Progenitor cell of endocrine pancreas (in vitro differentiated cells): ENCODE results near the gene RASSF1. TPM values are rescaled to one million over a fixed set of nuclear protein-coding genes. Genes with fewer than 3 reads are reported as not detected.
A peak's percentile ranks its signal among the peaks of the same experiment; 100 is the strongest.
"Not testable (repeated sequence)": the region's sequence is repeated elsewhere in the genome, so short reads cannot be mapped to it uniquely, and the experiment has no call there.

Source experiments
- DNase-seq: peaks from one replicate; pipeline ENCODE4 v3.0.0; 2021; ENCODE audit warnings: low spot score; ENCODE audit not compliant: unreplicated experiment
- H3K27ac Mint-ChIP-seq: 2 replicates; pipeline ENCODE4 v1.8.0; 2021; ENCODE audit warnings: mild to moderate bottlenecking, moderate library complexity, mixed read lengths
- H3K27me3 Mint-ChIP-seq: 2 replicates; pipeline ENCODE4 v1.8.0; 2021; ENCODE audit warnings: mixed read lengths
- H3K36me3 Mint-ChIP-seq: 2 replicates; pipeline ENCODE4 v1.8.0; 2022; ENCODE audit warnings: mixed read lengths; ENCODE audit not compliant: insufficient read depth
- H3K4me1 Mint-ChIP-seq: 2 replicates; pipeline ENCODE4 v1.8.0; 2021; ENCODE audit warnings: low read depth, mixed read lengths
- H3K4me3 Mint-ChIP-seq: 2 replicates; pipeline ENCODE4 v1.8.0; 2021; ENCODE audit warnings: low read depth, mild to moderate bottlenecking, moderate library complexity, mixed read lengths
- H3K9me3 Mint-ChIP-seq: 2 replicates; pipeline ENCODE4 v1.8.0; 2021; ENCODE audit warnings: low read depth, mixed read lengths
- total RNA-seq: library from RNA; stranded (reverse); gene quantifications from 2 replicates; pipeline ENCODE4 v1.2.1, GENCODE V29; 2021
- TF ChIP-seq, protein P1 (sequence below): fragments of 200-600 bp; sonication (generic); IDR thresholded peaks from one replicate; pipeline ENCODE4 v1.5.0; 2021; ENCODE audit warnings: antibody characterized with exemption, mild to moderate bottlenecking; ENCODE audit not compliant: unreplicated experiment

The RASSF1 gene
- total RNA-seq, 1 donor from 2014 or later = 11.7 TPM

GRCh38 chr3:50314342-50314741, 26.3 kb downstream of the RASSF1 start:
- DNase-seq = no peak
- H3K27me3 Mint-ChIP-seq = no peaks in the 10 kb centered on the region
- H3K36me3 Mint-ChIP-seq = peaks cover 39% of the 10 kb centered on the region
- H3K4me1 Mint-ChIP-seq = peaks cover 17% of the 10 kb centered on the region
- H3K4me3 Mint-ChIP-seq = no peak overlapping the region
- H3K9me3 Mint-ChIP-seq = peaks cover 4% of the 10 kb centered on the region
- H3K27ac Mint-ChIP-seq = peak overlapping the region; percentile 12
- TF ChIP-seq, protein P1, sequence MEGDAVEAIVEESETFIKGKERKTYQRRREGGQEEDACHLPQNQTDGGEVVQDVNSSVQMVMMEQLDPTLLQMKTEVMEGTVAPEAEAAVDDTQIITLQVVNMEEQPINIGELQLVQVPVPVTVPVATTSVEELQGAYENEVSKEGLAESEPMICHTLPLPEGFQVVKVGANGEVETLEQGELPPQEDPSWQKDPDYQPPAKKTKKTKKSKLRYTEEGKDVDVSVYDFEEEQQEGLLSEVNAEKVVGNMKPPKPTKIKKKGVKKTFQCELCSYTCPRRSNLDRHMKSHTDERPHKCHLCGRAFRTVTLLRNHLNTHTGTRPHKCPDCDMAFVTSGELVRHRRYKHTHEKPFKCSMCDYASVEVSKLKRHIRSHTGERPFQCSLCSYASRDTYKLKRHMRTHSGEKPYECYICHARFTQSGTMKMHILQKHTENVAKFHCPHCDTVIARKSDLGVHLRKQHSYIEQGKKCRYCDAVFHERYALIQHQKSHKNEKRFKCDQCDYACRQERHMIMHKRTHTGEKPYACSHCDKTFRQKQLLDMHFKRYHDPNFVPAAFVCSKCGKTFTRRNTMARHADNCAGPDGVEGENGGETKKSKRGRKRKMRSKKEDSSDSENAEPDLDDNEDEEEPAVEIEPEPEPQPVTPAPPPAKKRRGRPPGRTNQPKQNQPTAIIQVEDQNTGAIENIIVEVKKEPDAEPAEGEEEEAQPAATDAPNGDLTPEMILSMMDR = no peak

GRCh38 chr3:50312041-50312440, 28.6 kb downstream of the RASSF1 start:
- H3K36me3 Mint-ChIP-seq = peaks cover 38% of the 10 kb centered on the region
- not testable (repeated sequence) for DNase-seq, H3K9me3 Mint-ChIP-seq, H3K27ac Mint-ChIP-seq, H3K27me3 Mint-ChIP-seq, H3K4me3 Mint-ChIP-seq, H3K4me1 Mint-ChIP-seq

DNA sequence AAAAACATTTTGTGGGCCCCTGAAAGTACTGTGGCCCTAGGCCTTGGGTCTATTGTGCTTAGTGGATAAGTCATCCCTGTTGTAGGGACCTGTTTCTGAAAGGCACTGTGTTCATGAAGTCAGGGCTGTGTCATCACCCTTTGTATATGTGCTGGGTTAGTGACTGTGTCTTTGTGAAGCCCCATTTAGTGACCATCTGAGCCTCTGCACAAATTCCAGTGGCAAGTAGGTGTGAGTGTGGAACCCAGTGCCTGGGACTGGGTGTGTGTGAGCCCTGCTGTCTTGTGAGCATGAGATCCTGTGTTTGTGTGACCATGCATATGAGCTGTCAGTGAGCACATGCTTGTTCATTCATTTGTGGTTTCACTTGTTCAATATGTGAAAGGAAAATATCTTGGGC, 36.0 kb downstream of the RASSF1 start:
- H3K27ac Mint-ChIP-seq = peak overlapping the region; percentile 49
- TF ChIP-seq, protein P1 = no peak
- no peak overlapping the region for H3K4me3 Mint-ChIP-seq
- peaks cover 11% of the 10 kb centered on the region for H3K36me3 Mint-ChIP-seq
- H3K9me3 Mint-ChIP-seq = no peaks in the 10 kb centered on the region
- DNase-seq = no peak
- no peaks in the 10 kb centered on the region for H3K27me3 Mint-ChIP-seq
- H3K4me1 Mint-ChIP-seq = peaks cover 14% of the 10 kb centered on the region

DNA sequence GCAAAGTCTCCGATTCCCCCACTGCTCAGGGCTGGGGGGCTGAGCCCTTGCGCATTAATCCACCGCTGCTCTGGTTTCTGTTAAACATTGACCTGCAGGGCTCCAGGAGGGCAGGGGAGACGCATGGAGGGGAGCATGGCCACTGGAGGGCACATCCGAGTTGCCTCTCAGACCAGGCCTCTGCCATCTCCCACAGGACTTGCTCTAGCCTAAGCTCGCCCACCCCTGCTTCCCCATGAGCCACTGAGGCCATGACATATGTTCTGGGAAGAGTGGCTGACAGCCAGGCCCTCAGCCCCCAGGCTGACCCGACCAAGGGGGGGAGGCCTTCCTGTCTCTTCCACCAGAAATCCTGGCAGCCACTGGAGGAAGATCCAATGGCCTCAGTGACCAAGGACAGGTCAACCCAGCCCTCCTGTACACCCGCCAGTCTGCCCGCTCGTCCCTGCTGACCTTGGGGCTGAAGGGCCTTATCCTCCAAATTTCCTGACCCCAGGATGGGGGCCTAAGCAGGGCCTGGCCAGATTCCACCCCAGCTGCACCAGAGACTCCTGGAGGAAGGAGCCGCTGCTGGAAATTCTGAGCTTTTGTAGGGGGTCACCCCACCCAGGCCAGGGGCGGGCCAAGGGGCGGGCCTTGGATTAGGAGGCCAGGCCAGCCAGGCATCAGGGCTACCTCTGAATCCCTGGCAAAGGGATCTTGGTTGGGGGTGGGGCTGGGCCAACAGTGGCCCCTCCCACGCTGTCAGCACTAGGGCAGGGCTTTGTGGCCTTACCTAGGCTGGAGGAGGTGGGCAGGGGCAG, 37.4 kb downstream of the RASSF1 start, which contains the start of gene HYAL1:
Gene HYAL1, minus strand, starts transcription at position 562 of the 803 bp plus-strand sequence. CDS start 618 bp downstream, outside the sequence.
- TF ChIP-seq, protein P1 = peak; percentile 23
- Mint-ChIP-seq H3K27me3 (no peaks in the 10 kb centered on the region), H3K36me3 (no peaks in the 10 kb centered on the region), H3K9me3 (no peaks in the 10 kb centered on the region), H3K4me3 (no peak within 1 kb of the TSS), H3K4me1 (peaks cover 17% of the 10 kb centered on the region), H3K27ac (peak within 1 kb of the TSS; percentile 83)
- no peak for DNase-seq

DNA sequence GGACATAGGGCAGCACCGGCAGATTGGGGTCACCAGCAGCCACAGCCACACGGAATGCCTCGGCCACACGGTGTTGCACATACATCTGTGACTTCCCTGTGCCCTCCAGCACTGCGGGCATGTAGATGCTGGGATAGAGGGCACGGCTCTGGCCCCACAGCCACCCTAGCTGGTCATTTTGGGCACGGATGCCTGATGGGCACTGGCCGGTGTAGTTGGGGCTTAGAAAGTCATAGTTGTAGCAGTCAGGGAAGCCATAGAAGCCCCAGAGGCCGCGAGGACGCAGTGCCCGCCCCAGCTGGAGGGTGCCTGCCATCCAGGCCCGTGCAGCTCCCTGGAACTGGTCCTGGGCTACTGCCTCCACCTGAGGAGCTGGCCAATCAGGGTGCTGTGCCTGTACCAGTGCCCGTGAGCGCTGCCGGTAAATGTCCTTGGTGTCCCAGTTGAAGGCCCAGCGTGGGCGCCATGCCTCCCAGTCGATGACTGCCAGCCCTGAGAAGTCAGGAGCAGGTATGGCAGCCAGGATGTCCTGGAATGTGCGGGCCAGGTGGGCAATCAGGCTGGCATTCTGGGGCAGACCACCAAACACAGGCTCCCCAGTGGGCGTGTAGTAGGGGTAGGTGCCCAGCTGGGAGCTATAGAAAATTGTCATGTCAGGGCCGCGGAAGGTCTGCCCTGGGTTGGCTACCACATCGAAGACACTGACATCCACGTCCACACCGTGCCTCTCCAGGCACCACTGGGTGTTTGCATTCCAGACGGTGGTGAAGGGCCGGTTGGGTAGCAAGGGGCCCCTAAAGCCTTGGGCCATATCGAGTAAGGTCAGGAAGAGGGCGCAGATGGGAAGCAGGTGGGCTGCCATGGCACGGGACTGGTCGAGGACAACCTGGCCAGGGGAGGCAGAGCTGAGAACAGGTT, 38.3 kb downstream of the RASSF1 start:
- Mint-ChIP-seq H3K36me3 (no peaks in the 10 kb centered on the region), H3K4me1 (peaks cover 17% of the 10 kb centered on the region), H3K4me3 (no peak overlapping the region), H3K27ac (peak overlapping the region; percentile 46), H3K9me3 (no peaks in the 10 kb centered on the region), H3K27me3 (no peaks in the 10 kb centered on the region)
- no peak for DNase-seq
- TF ChIP-seq, protein P1 = no peak
